GM04504 (cell line): ENCODE results near the gene OSCAR.

ENCODE experiments used
- DNase-seq: peaks from one replicate; pipeline ENCODE4 v3.0.0-alpha.2; 2012; ENCODE audit warnings: low read depth

Gene OSCAR, protein sequence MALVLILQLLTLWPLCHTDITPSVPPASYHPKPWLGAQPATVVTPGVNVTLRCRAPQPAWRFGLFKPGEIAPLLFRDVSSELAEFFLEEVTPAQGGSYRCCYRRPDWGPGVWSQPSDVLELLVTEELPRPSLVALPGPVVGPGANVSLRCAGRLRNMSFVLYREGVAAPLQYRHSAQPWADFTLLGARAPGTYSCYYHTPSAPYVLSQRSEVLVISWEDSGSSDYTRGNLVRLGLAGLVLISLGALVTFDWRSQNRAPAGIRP

GRCh38 chr19:54100561-54100960 is at the start of gene OSCAR:
Gene OSCAR (minus strand): TSS chr19:54100803. CDS start chr19:54100792, 11 bp downstream.
- no peak for DNase-seq

DNA sequence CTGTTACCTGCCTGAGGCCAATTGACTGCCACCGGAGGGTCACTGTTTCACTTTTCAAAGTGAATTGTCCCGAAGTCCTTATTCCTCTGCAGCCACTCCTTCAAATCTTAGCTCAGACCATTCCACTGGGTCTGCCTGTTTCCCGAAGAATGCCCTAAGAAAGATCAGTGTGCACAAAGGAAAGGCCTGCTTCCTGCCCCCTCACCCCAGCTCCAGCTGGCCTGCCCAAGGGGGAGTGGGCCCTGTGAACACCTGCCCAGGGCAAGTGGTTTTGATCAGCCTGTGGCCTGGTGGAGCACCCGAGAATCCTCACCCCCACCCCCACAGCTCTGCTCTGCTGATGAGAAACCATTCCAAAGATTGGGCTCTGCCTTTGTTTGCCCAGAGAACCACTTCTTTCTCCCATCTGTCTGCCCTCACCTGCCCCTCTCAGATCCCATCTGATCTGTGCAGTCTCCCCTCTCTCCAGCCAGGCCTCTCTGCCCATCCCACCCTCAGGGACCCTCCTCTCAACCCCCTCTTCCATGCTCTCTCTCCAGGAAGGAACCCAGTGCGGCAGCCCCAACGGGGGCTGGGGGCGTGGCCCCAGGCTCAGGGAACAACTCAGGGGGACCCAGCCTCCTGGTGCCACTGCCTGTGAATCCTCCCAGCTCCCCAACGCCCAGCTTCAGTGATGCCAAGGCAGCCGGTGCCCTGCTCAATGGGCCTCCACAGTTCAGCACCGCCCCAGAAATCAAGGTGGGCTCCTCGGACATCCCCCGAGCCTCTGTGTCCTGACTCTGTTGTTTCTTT is 48.6 kb upstream of the OSCAR start:
- DNase-seq = no peak

- no peak for DNase-seq
Measured at GRCh38 chr19:54148158-54148557, 47.6 kb upstream of the OSCAR start.

GRCh38 chr19:54147676-54148075 is 47.1 kb upstream of the OSCAR start:
- no peak for DNase-seq

DNA sequence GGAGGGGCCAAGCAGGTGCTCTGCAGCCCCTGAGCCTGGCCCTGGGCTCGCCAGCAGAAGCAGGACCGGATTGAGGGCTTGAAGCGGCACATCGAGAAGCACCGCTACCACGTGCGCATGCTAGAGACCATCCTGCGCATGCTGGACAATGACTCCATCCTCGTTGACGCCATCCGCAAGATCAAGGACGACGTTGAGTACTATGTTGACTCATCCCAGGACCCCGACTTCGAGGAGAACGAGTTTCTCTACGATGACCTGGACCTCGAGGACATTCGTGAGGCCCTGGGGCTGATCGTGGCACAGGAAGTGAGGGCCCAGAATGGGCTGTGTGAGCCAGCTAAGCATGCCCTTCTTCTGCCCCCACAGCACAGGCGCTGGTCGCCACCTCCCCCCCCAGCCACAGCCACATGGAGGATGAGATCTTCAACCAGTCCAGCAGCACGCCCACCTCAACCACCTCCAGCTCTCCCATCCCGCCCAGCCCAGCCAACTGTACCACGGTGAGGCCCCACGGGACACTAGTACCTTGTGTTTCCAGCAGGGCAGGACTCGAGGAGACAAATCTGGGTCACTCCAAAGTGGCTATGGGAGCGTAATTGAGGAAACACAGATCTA is 45.0 kb upstream of the OSCAR start:
- DNase-seq = no peak

GRCh38 chr19:54142166-54142780 is 41.7 kb upstream of the OSCAR start:
- no peak for DNase-seq

DNA sequence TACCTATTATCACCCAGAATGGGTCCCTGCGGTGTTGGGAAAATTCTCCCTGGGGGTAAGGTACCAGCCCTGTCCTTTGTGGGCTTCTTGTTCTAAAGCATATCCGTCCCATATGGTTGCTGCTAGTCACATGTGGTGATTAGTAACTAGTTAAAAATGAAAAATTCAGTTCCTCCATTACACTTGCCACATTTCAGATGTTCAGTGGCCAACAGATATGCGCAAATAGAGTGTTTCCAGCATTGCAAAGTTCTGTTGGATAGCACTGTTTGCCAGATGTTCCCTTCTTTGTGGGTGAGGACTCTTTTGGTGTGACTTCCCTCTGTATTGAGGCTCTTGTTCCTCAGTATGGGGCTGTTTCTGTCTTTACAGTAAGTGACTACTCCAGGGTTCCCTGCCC is 40.8 kb upstream of the OSCAR start:
- peak; percentile 52 for DNase-seq

DNA sequence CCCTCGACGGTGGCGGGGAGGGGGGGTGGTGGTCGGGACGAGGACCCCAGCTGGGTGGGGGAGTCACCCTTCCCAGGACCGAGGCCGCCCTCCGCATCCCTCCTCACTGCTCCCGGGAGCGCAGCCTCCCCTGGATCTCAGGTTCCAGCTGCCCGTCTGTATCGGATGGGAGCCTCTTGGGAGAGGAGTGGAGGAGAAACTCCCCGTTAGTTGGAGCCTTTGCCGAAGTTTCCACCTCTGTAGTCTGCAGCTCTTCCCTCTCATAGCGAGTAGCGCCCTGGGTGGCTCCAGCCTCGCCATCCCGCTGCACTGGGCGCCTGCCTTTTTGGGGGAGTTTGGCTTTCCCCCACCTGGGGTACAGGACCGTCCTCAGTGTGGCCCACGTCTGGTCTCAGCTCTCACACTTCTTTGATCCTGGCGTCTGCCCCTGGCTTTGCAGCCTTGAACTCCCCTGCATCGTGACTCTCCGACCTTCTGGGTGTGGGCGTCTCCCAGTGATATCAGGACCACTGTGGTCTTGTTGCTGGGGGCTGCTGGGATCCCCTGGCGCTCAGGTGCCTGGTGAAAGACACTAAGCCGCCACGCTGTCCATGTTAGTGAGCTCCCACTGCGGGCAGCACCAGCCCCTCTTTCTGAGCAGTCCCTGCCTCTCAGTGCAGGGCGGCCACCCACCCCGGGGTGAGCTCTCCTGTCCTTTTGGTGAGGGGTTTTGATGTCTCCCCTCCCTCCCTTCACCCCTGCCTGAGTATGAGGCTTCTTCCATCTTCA is 38.1 kb upstream of the OSCAR start:
- DNase-seq = no peak

GRCh38 chr19:54137699-54138488 is 37.3 kb upstream of the OSCAR start, which contains the start of gene CNOT3:
Gene CNOT3 (plus strand): TSS chr19:54137762. CDS start chr19:54142979, 5,217 bp downstream.
- no peak for DNase-seq

- DNase-seq = peak; percentile 100
Measured at GRCh38 chr19:54136864-54137698, 36.5 kb upstream of the OSCAR start.

- DNase-seq = no peak
Measured at GRCh38 chr19:54136086-54136863, 35.7 kb upstream of the OSCAR start.

- no peak for DNase-seq
Measured at GRCh38 chr19:54133957-54134590, 33.5 kb upstream of the OSCAR start.

DNA sequence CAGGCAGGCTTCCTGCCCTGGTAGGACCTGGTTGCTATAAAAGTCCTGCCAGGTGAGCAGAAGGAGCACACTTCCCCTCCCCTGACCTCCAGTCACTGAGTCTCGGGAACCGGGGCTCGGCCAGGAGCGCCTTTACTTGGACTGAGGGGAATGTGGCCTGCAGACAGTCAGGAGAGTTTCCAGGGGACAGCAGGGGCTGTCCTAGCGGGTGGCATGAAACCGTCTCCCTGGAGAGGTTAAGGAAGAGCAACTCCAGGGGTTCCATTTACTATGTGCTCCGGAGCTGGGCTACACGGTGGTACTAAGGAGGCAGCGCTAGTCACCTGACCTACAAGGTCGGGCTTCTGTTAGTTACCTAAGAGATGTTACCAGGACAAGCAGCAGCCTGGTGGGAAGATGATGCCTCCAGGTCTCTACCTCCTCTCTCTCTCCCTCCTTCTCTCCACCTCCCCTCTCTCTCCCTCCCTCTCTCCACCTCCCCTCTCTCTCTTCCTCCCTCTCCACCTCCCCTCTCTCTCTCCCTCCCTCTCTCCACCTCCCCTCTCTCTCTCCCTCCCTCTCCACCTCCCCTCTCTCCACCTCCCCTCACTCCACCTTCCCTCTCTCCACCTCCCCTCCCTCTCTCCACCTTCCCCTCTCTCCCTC is 32.8 kb upstream of the OSCAR start:
- no peak for DNase-seq

DNA sequence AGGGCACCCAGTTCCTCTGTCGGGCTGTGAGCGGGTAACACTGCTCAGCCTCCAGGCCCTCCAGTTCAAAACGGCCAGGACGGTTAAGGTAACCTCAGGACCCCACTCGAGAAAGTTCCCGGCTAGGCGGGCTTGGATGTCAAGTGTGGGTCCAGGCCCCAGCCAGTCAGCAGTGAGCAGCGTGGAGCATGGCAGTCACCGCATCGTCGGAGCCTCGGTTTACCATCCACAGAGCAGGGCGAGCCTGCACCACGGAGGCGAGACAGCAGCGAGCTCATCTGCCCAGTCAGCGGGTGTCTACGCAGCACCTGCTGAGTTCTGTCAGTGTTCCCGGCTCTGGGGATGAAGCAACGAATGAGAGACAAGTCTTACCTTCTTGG is 29.0 kb upstream of the OSCAR start:
- no peak for DNase-seq

GRCh38 chr19:54128796-54129616 is 28.4 kb upstream of the OSCAR start:
- DNase-seq = no peak

- no peak for DNase-seq
Measured at GRCh38 chr19:54128441-54128725, 27.8 kb upstream of the OSCAR start.

DNA sequence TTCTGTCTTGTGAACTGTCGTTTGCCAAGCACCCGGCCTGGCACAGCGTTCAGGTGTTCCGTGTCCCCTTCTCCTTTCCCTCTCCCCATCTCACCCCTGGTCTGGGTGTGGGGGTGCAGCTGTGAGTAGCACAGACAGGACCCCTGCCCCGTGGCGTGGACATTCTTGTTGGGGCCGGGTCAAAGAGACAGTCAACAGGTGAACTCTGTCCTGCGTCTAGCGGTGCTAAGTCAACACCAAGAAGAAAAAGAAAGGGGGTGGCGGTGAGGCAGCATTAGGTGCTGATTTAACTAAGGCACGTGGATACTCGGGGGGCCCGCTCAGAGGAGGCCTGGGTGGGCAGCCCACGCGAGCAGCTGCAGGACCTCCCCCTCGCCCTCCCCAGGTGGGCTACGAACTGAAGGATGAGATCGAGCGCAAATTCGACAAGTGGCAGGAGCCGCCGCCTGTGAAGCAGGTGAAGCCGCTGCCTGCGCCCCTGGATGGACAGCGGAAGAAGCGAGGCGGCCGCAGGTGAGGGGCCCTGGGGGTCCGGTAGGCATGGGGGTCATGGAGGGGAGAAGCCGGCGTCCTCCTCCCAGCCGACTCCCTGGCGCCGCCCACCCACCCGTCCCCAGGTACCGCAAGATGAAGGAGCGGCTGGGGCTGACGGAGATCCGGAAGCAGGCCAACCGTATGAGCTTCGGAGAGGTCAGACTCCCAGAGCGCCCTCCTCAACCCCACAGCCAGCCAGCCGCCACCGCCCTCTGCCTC is 27.3 kb upstream of the OSCAR start:
- no peak for DNase-seq
